IMR-90 (cell line): ENCODE measurements around the gene SPOCK3. TPM values are rescaled to one million over a fixed set of nuclear protein-coding genes. Genes with fewer than 3 reads are reported as not detected.

Experiments
- ATAC-seq: fragments of 200-7000 bp; cut with Tn5 transposase; 2 replicates; pipeline ENCODE4 v1.9.1; 2020; ENCODE audit warnings: low read depth, mild to moderate bottlenecking, moderate library complexity
- BruUV-seq: library from RNA; stranded (reverse); fragments of 400-500 nt; replicated peaks from 2 replicates; lab custom pipeline; 2021; lab: Mats Ljungman, UMichigan
- CTCF ChIA-PET: fragments of 300-600 bp; formaldehyde crosslinking; extraction: SDS; loops from one replicate; lab custom pipeline; 2021; ENCODE audit warnings: antibody characterized with exemption; lab: Yijun Ruan, JAX
- POLR2A ChIA-PET: fragments of 300-600 bp; sonication (Branson Sonifier 250); formaldehyde crosslinking; loops from one replicate; lab custom pipeline; 2022; ENCODE audit warnings: antibody characterized with exemption; ENCODE audit not compliant: unreplicated experiment; lab: Charles Lee
- DNase-seq: peaks from one replicate; pipeline ENCODE4 v3.0.0; 2013
- H2AFZ ChIP-seq: replicated peaks from 2 replicates; pipeline ENCODE3; 2013; ENCODE audit warnings: low read length, mild to moderate bottlenecking; ENCODE audit not compliant: poor library complexity
- H2AK5ac ChIP-seq: 2 replicates; pipeline ENCODE4 v1.6.1; 2013; ENCODE audit warnings: low read depth, low read length, inconsistent platforms
- H2AK9ac ChIP-seq: replicated peaks from 2 replicates; pipeline ENCODE3; 2013; ENCODE audit warnings: mild to moderate bottlenecking, low read depth, low read length, moderate library complexity; ENCODE audit not compliant: poor library complexity
- H2BK120ac ChIP-seq: 2 replicates; pipeline ENCODE4 v1.6.1; 2013; ENCODE audit warnings: low read depth, low read length, inconsistent platforms
- H2BK15ac ChIP-seq: 3 replicates; pipeline ENCODE4 v1.6.1; 2013; ENCODE audit warnings: low read depth, low read length, inconsistent platforms
- H2BK20ac ChIP-seq: 2 replicates; pipeline ENCODE4 v1.6.1; 2013; ENCODE audit warnings: low read depth, mild to moderate bottlenecking, inconsistent platforms, low read length, moderate library complexity
- H2BK5ac ChIP-seq: 2 replicates; pipeline ENCODE4 v1.6.1; 2013; ENCODE audit warnings: mild to moderate bottlenecking, low read depth, low read length, inconsistent platforms; ENCODE audit not compliant: poor library complexity, severe bottlenecking
- H3K14ac ChIP-seq: replicated peaks from 2 replicates; pipeline ENCODE4 v1.6.1; 2013; ENCODE audit warnings: low read depth, low read length, inconsistent platforms
- H3K18ac ChIP-seq: 2 replicates; pipeline ENCODE4 v1.6.1; 2013; ENCODE audit warnings: low read depth, low read length, control low read depth
- H3K23ac ChIP-seq: 2 replicates; pipeline ENCODE4 v1.6.1; 2013; ENCODE audit warnings: low read depth, low read length, inconsistent platforms
- H3K27ac ChIP-seq: 2 replicates; pipeline ENCODE4 v1.5.1; 2013; ENCODE audit warnings: mild to moderate bottlenecking, control low read depth, low read length; ENCODE audit not compliant: insufficient read depth
- H3K27me3 ChIP-seq: 2 replicates; pipeline ENCODE4 v1.6.1; 2013; ENCODE audit warnings: low read length; ENCODE audit not compliant: control insufficient read depth, insufficient read depth
- H3K36me3 ChIP-seq: 2 replicates; pipeline ENCODE4 v1.6.1; 2013; ENCODE audit warnings: low read length, mixed read lengths; ENCODE audit not compliant: control insufficient read depth, insufficient read depth
- H3K4ac ChIP-seq: 2 replicates; pipeline ENCODE4 v1.6.1; 2013; ENCODE audit warnings: low read depth, low read length, inconsistent platforms
- H3K4me1 ChIP-seq: 2 replicates; pipeline ENCODE4 v1.6.1; 2013; ENCODE audit warnings: low read length, mixed read lengths; ENCODE audit not compliant: control insufficient read depth, insufficient read depth
- H3K4me2 ChIP-seq: 2 replicates; pipeline ENCODE4 v1.6.1; 2013; ENCODE audit warnings: low read depth, mild to moderate bottlenecking, control low read depth, low read length, moderate library complexity
- H3K4me3 ChIP-seq: 2 replicates; pipeline ENCODE4 v1.5.1; 2013; ENCODE audit warnings: low read depth, mild to moderate bottlenecking, control low read depth, low read length, moderate library complexity; ENCODE audit not compliant: insufficient read depth
- H3K56ac ChIP-seq: 2 replicates; pipeline ENCODE4 v1.6.1; 2013; ENCODE audit warnings: low read length, inconsistent platforms; ENCODE audit not compliant: insufficient read depth; ENCODE audit errors: extremely low read depth
- H3K79me1 ChIP-seq, 2 experiments: 2 replicates each; pipeline ENCODE4 v1.6.1; 2013; ENCODE audit warnings: low read length in 2 of 2, inconsistent platforms in 1 of 2, low read depth in 1 of 2
- H3K9ac ChIP-seq: 2 replicates; pipeline ENCODE4 v1.6.1; 2013; ENCODE audit warnings: low read depth, low read length, control low read depth
- H3K9me1 ChIP-seq: 2 replicates; pipeline ENCODE4 v1.6.1; 2013; ENCODE audit warnings: low read length, inconsistent platforms; ENCODE audit not compliant: insufficient read depth
- H3K9me3 ChIP-seq: 2 replicates; pipeline ENCODE4 v1.6.1; 2013; ENCODE audit warnings: low read length; ENCODE audit not compliant: control insufficient read depth, insufficient read depth
- H4K20me1 ChIP-seq: 2 replicates; pipeline ENCODE4 v1.6.1; 2013; ENCODE audit warnings: low read length, inconsistent platforms; ENCODE audit not compliant: insufficient read depth
- H4K5ac ChIP-seq: 2 replicates; pipeline ENCODE4 v1.6.1; 2013; ENCODE audit warnings: mild to moderate bottlenecking, low read depth, low read length, control low read depth
- H4K8ac ChIP-seq, 2 experiments: 2 replicates each; pipeline ENCODE4 v1.6.1; 2013; ENCODE audit warnings: low read depth in 2 of 2, low read length in 2 of 2, control low read depth in 1 of 2, inconsistent platforms in 1 of 2
- H4K91ac ChIP-seq: 2 replicates; pipeline ENCODE4 v1.6.1; 2013; ENCODE audit warnings: low read depth, low read length, inconsistent platforms; ENCODE audit not compliant: insufficient read depth
- CEBPB ChIP-seq: IDR thresholded peaks from 2 replicates; pipeline ENCODE4 v1.6.1; 2012; ENCODE audit warnings: low read depth, low read length, improper control_type of control experiment
- CHD1 ChIP-seq: IDR thresholded peaks from 2 replicates; pipeline ENCODE4 v1.6.1; 2012; ENCODE audit warnings: low read depth, low read length, improper control_type of control experiment
- FOS ChIP-seq: fragments of 150-350 bp; IDR thresholded peaks from 2 replicates; pipeline ENCODE4 v1.6.1; 2016; ENCODE audit warnings: low read depth, low read length
- WGBS, 2 experiments: methylation state at CpG; one replicate each; pipeline versions ENCODE4 v1.1.5 to v1.1.7; 2013; ENCODE audit warnings: missing lambda C conversion rate in 2 of 2; ENCODE audit not compliant: insufficient read length in 1 of 2; ENCODE audit errors: extremely low coverage in 2 of 2; 5-methylcytosine and 5-hydroxymethylcytosine counted together
- dilution Hi-C: fragments of 300-500 bp; cut with HindIII; formaldehyde crosslinking; loops from one replicate; pipeline ENCODE4 v1.14.3; 2018; ENCODE audit warnings: low sequenced_read_pairs; ENCODE audit not compliant: unreplicated experiment
- in situ Hi-C: fragments of 300-500 bp; cut with MboI; formaldehyde crosslinking; loops from 3 replicates; pipeline ENCODE4 v1.14.3; 2019; ENCODE audit warnings: low sequenced_read_pairs, inconsistent platforms, mixed read lengths
- intact Hi-C: fragments of 100-400 bp; cut with micrococcal nuclease; formaldehyde crosslinking; loops from 2 replicates; pipeline ENCODE4 v1.10.0; 2022
- polyA plus RNA-seq, 3 experiments: library from polyadenylated mRNA; depleted of rRNA; stranded (reverse); fragments of >200 nt; gene quantifications; 2 replicates each; pipeline ENCODE4 v1.2.3, GENCODE V29; 2012; ENCODE audit warnings: low replicate concordance in 1 of 3
- total RNA-seq: library from RNA; depleted of rRNA; stranded (reverse); fragments of >200 nt; gene quantifications from 2 replicates; pipeline ENCODE4 v1.2.3, GENCODE V29; 2012

SPOCK3 gene
- total and polyA plus RNA-seq, 2 of the 4 experiments (the other 2 are of a cell fraction): not detected

- no peaks in the 10 kb centered on the region for H3K9me1 ChIP-seq
- dilution Hi-C loops: no loop called here
These were observed 358.5 kb downstream of the SPOCK3 start for GRCh38 chr4:166875821-166876220.

More at GRCh38 chr4:166875821-166876220, 358.5 kb downstream of the SPOCK3 start:
- Histone ChIP-seq H4K8ac (no peak overlapping the region), H4K20me1 (no peaks in the 10 kb centered on the region), H2AFZ (no peak overlapping the region), H3K9me3 (peaks cover 2% of the 10 kb centered on the region), H2BK5ac (no peak overlapping the region), H2AK9ac (no peak overlapping the region), H4K5ac (no peak overlapping the region), H3K56ac (no peak overlapping the region), H3K9ac (no peak overlapping the region), H3K27me3 (no peaks in the 10 kb centered on the region), H3K4me1 (no peaks in the 10 kb centered on the region), H3K23ac (no peak overlapping the region), H3K27ac (no peak overlapping the region), H3K79me1 (no peaks in the 10 kb centered on the region), H3K4ac (no peak overlapping the region), H2BK15ac (no peak overlapping the region), H2AK5ac (no peak overlapping the region), H3K18ac (no peak overlapping the region), H3K4me2 (no peak overlapping the region), H2BK20ac (no peak overlapping the region), H3K4me3 (no peak overlapping the region), H3K14ac (no peak overlapping the region), H4K91ac (no peak overlapping the region), H3K36me3 (no peaks in the 10 kb centered on the region), H2BK120ac (no peak overlapping the region)
- ChIA-PET CTCF (no interaction called here), POLR2A (no interaction called here)
- no CpG with 5 or more reads among the region's 5 CpGs for WGBS, 2 experiments
- TF ChIP-seq CEBPB (no peak), CHD1 (no peak), FOS (no peak)
- no peak for ATAC-seq
- in situ Hi-C loops (no loop called here), intact Hi-C loops (no loop called here)
- no peak for DNase-seq
- BruUV-seq: no TSS peak
